ENCODE results near the gene GBX1. TPM values are rescaled to one million over a fixed set of nuclear protein-coding genes. Genes with fewer than 3 reads are reported as not detected.

GBX1 gene
- 0.44 TPM for total RNA-seq
- polyA plus RNA-seq (ENCODE audit: insufficient read depth in 1 of 8, insufficient read length in 8 of 8, low replicate concordance in 1 of 8), result 1 to 10 TPM in 5 of 8 donors, under 1 TPM in 3; 0.59 to 2.5 (median 1.5) TPM
- long read RNA-seq, donor 1, result 0 reads
- long read RNA-seq, donor 2, result 0 reads
- long read RNA-seq, donor 3, result 0 reads
- long read RNA-seq, donor 4, result 0 reads
- long read RNA-seq, donor 5, result 0 reads
- long read RNA-seq, donor 6, result 0 reads
- long read RNA-seq, donor 7, result 0 reads
- long read RNA-seq, donor 8, result 0 reads
- long read RNA-seq, donor 9, result 0 reads
- long read RNA-seq, donor 10, result 0 reads
- long read RNA-seq, donor 11, result 0 reads

GRCh38 chr7:151167197-151167961 lies at the start of gene GBX1:
Gene GBX1 (minus strand): TSS chr7:151167694. CDS start chr7:151167548, 146 bp downstream.
- Histone ChIP-seq H3K4me1 (ENCODE audit: control insufficient read depth, insufficient read depth, low read length) (peaks cover 13% of the 10 kb centered on the region), H3K9me3 (replicated peaks; ENCODE audit: control insufficient read depth, low read depth, low read length) (no peaks in the 10 kb centered on the region), H3K27ac (ENCODE audit: low read length) (no peak within 1 kb of the TSS), H3K4me3 (ENCODE audit: low read length) (peak within 1 kb of the TSS; percentile 32), H3K27me3 (ENCODE audit: control insufficient read depth, insufficient read depth, low read length) (peaks cover 52% of the 10 kb centered on the region), H3K36me3 (ENCODE audit: control insufficient read depth, insufficient read depth, low read length) (no peaks in the 10 kb centered on the region)
- under 1% methylated on average over 66 of the region's 101 CpGs for WGBS (ENCODE audit: insufficient coverage)
- DNase-seq, result peak; percentile 49

- no peak for DNase-seq
- H3K27me3 ChIP-seq (ENCODE audit: control insufficient read depth, insufficient read depth, low read length), result no peaks in the 10 kb centered on the region
- H3K4me1 ChIP-seq (ENCODE audit: control insufficient read depth, insufficient read depth, low read length), result no peaks in the 10 kb centered on the region
- WGBS (ENCODE audit: insufficient coverage), result 100% methylated on average over 4 of the region's 5 CpGs
- no peak overlapping the region for H3K27ac ChIP-seq (ENCODE audit: low read length)
- H3K36me3 ChIP-seq (ENCODE audit: control insufficient read depth, insufficient read depth, low read length), result peaks cover 68% of the 10 kb centered on the region
- no peaks in the 10 kb centered on the region for H3K9me3 ChIP-seq (replicated peaks; ENCODE audit: control insufficient read depth, low read depth, low read length)
- H3K4me3 ChIP-seq (ENCODE audit: low read length), result no peak overlapping the region
Observed at GRCh38 chr7:151215396-151215795, 47.9 kb upstream of the GBX1 start.

GRCh38 chr7:151213826-151214225 lies 46.3 kb upstream of the GBX1 start:
- DNase-seq, result no peak
- Histone ChIP-seq H3K4me1 (ENCODE audit: control insufficient read depth, insufficient read depth, low read length) (no peaks in the 10 kb centered on the region), H3K4me3 (ENCODE audit: low read length) (no peak overlapping the region), H3K27me3 (ENCODE audit: control insufficient read depth, insufficient read depth, low read length) (no peaks in the 10 kb centered on the region), H3K9me3 (replicated peaks; ENCODE audit: control insufficient read depth, low read depth, low read length) (no peaks in the 10 kb centered on the region), H3K36me3 (ENCODE audit: control insufficient read depth, insufficient read depth, low read length) (peaks cover 60% of the 10 kb centered on the region), H3K27ac (ENCODE audit: low read length) (no peak overlapping the region)
- WGBS (ENCODE audit: insufficient coverage), result 86% methylated on average over 3 of the region's 3 CpGs

DNA sequence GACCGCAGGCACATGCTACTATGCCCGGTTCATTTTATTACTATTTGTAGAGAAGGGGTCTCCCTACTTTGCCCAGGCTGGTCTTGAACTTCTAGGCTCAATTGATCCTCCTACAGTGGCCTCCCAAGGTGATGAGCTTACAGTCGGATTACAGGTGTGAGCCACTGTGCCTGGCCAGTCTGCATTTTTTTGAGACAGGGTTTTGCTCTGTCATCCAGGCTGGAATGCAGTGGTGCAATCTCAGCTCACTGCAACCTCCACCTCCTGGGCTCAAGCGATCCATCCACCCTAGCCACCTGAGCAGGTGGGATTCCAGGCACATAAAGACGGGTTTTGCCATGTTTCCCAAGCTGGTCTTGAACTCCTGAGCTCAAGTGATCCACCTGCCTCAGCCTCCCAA lies 45.1 kb upstream of the GBX1 start:
- Histone ChIP-seq H3K4me1 (ENCODE audit: control insufficient read depth, insufficient read depth, low read length) (no peaks in the 10 kb centered on the region), H3K4me3 (ENCODE audit: low read length) (no peak overlapping the region), H3K9me3 (replicated peaks; ENCODE audit: control insufficient read depth, low read depth, low read length) (no peaks in the 10 kb centered on the region), H3K27ac (ENCODE audit: low read length) (no peak overlapping the region), H3K27me3 (ENCODE audit: control insufficient read depth, insufficient read depth, low read length) (peaks cover 3% of the 10 kb centered on the region), H3K36me3 (ENCODE audit: control insufficient read depth, insufficient read depth, low read length) (peaks cover 48% of the 10 kb centered on the region)
- WGBS (ENCODE audit: insufficient coverage), result 86% methylated on average over 5 of the region's 5 CpGs
- DNase-seq, result no peak

GRCh38 chr7:151211155-151211772 lies 43.8 kb upstream of the GBX1 start:
- DNase-seq, result no peak
- Histone ChIP-seq H3K27ac (ENCODE audit: low read length) (no peak overlapping the region), H3K27me3 (ENCODE audit: control insufficient read depth, insufficient read depth, low read length) (peaks cover 10% of the 10 kb centered on the region), H3K9me3 (replicated peaks; ENCODE audit: control insufficient read depth, low read depth, low read length) (no peaks in the 10 kb centered on the region), H3K36me3 (ENCODE audit: control insufficient read depth, insufficient read depth, low read length) (peaks cover 41% of the 10 kb centered on the region), H3K4me1 (ENCODE audit: control insufficient read depth, insufficient read depth, low read length) (no peaks in the 10 kb centered on the region), H3K4me3 (ENCODE audit: low read length) (no peak overlapping the region)
- WGBS (ENCODE audit: insufficient coverage), result 89% methylated on average over 1 of the region's 3 CpGs

DNA sequence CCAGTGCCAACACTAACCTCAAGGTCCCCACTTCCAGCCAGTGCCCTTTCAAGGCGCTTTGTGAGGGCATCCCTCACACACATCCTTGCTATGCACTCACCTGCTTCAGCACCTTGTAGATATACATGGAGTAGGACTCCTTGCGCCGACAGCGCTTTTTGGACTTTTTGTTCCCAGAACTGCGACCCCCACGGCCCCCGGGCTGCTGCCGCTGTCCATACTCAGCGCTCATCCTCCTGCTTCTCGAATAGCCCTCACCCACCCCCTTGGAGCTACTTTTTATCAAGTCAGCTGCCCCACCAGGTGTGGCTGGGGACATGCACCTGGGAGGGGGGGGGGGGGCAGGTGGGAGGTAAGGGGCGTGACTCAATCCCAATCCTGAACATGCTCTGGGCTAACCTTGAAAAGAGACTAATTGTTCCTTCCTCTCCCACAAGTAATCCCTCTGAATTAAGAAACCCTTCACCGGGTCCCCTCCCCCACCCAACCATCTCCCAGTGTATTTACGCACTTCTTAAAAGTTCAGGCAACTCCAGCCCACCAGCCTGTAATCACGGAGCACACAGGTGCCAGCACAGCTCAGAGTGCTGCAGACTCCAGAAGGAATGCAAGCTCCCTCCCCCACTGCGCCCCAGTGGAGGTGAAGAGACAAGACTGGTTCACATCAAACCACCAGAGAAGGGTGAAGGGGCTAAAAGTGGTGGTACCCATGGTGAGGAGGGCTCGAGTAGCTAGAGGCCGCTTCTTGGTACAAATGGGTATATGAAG lies 42.8 kb upstream of the GBX1 start, which contains the start of gene H2BK1:
Gene H2BK1, minus strand, starts transcription at position 402 of the 768 bp plus-strand sequence. Its CDS starts 170 bp downstream, at position 232.
- Histone ChIP-seq H3K27me3 (ENCODE audit: control insufficient read depth, insufficient read depth, low read length) (peaks cover 17% of the 10 kb centered on the region), H3K4me3 (ENCODE audit: low read length) (no peak within 1 kb of the TSS), H3K4me1 (ENCODE audit: control insufficient read depth, insufficient read depth, low read length) (no peaks in the 10 kb centered on the region), H3K36me3 (ENCODE audit: control insufficient read depth, insufficient read depth, low read length) (peaks cover 33% of the 10 kb centered on the region), H3K27ac (ENCODE audit: low read length) (no peak within 1 kb of the TSS), H3K9me3 (replicated peaks; ENCODE audit: control insufficient read depth, low read depth, low read length) (no peaks in the 10 kb centered on the region)
- 71% methylated on average over 9 of the region's 17 CpGs for WGBS (ENCODE audit: insufficient coverage)
- no peak for DNase-seq

DNA sequence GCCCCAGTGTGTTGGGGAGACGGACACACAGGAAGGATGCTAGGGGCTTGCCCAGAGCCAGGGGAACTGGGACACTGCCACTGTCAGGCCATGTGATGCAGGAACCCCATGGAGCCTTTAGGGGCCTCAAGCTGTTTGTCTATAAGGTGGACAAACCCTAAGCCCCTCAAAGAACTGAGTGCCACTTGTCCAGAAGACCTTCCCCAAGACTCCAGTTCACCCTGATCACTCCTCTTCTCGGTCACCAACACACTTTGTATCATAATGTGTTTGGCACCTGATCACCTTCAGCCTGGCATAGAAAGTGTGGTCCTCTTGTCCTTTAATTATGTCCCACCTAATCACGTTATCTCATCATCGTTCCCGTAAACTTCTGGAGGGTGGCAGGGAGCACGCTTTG lies 42.1 kb upstream of the GBX1 start:
- Histone ChIP-seq H3K36me3 (ENCODE audit: control insufficient read depth, insufficient read depth, low read length) (peaks cover 26% of the 10 kb centered on the region), H3K9me3 (replicated peaks; ENCODE audit: control insufficient read depth, low read depth, low read length) (no peaks in the 10 kb centered on the region), H3K27ac (ENCODE audit: low read length) (no peak overlapping the region), H3K4me3 (ENCODE audit: low read length) (no peak overlapping the region), H3K27me3 (ENCODE audit: control insufficient read depth, insufficient read depth, low read length) (peaks cover 23% of the 10 kb centered on the region), H3K4me1 (ENCODE audit: control insufficient read depth, insufficient read depth, low read length) (peaks cover 3% of the 10 kb centered on the region)
- no peak for DNase-seq
- 94% methylated on average over 6 of the region's 6 CpGs for WGBS (ENCODE audit: insufficient coverage)

DNA sequence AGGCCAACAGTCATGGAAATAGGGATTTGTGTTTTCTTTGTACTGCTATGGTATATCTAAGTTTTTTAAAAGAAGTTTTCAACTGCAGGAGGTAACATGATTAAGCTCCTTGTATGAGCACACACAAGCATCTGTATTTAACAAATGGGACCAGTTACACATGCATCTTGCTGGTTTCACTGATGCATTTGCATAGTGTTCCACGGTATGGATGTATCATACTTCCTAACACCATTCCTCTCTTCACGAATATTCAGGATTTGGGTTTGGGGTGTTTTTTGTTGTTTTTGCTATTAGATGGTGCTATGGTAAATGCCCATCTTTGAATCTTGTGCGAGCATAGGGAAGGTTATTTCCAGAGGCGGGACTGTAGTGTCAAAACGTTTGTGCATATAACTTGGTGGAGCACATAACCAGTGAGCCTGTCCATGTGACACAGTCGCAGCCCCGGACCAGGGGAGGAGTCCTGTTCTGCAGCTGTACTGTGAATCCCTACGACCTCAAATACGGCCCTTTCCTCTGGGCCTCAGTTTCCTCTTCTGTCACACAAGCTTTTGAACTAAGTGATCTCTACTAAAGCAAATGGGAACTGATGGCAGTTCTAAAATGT lies 40.9 kb upstream of the GBX1 start:
- DNase-seq, result no peak
- WGBS (ENCODE audit: insufficient coverage), result 87% methylated on average over 3 of the region's 9 CpGs
- H3K27ac ChIP-seq (ENCODE audit: low read length), result no peak overlapping the region

DNA sequence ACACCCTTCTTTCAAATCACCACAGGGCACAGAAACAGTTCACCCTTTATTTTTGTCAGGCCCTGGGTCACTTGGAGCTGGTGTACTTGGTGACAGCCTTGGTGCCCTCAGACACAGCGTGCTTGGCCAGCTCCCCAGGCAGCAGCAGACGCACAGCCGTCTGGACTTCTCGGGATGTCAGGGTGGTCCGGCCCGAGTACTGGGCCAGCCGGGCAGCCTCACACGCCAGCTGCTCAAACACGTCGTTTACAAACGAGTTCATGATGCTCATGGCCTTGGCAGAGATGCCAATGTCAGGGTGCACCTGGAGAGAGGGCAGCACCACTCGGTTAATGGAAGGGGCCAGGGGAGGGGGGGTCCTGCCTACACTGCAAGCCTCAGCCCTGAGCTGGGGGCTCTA lies 40.3 kb upstream of the GBX1 start:
- no peak overlapping the region for H3K27ac ChIP-seq (ENCODE audit: low read length)
- peaks cover 41% of the 10 kb centered on the region for H3K27me3 ChIP-seq (ENCODE audit: control insufficient read depth, insufficient read depth, low read length)
- H3K4me3 ChIP-seq (ENCODE audit: low read length), result no peak overlapping the region
- H3K9me3 ChIP-seq (replicated peaks; ENCODE audit: control insufficient read depth, low read depth, low read length), result no peaks in the 10 kb centered on the region
- H3K4me1 ChIP-seq (ENCODE audit: control insufficient read depth, insufficient read depth, low read length), result peaks cover 3% of the 10 kb centered on the region
- peaks cover 8% of the 10 kb centered on the region for H3K36me3 ChIP-seq (ENCODE audit: control insufficient read depth, insufficient read depth, low read length)
- DNase-seq, result no peak
- WGBS (ENCODE audit: insufficient coverage), result 69% methylated on average over 12 of the region's 12 CpGs

More for the DNA sequence above, 40.9 kb upstream of the GBX1 start:
- H3K9me3 ChIP-seq (replicated peaks; ENCODE audit: control insufficient read depth, low read depth, low read length), result no peaks in the 10 kb centered on the region
- no peak overlapping the region for H3K4me3 ChIP-seq (ENCODE audit: low read length)
- peaks cover 3% of the 10 kb centered on the region for H3K4me1 ChIP-seq (ENCODE audit: control insufficient read depth, insufficient read depth, low read length)
- H3K36me3 ChIP-seq (ENCODE audit: control insufficient read depth, insufficient read depth, low read length), result peaks cover 14% of the 10 kb centered on the region
- H3K27me3 ChIP-seq (ENCODE audit: control insufficient read depth, insufficient read depth, low read length), result peaks cover 35% of the 10 kb centered on the region

Measured in muscle of leg (tissue), 16 donors.